GF-D8 (cell line): ENCODE data around the gene NTNG1.

Experiments used
- DNase-seq: peaks from one replicate; lab custom pipeline; 2025; lab: John Stamatoyannopoulos, UW

Gene NTNG1

GRCh38 chr1:107405236-107405635 is 264.4 kb downstream of the NTNG1 start:
- no peak for DNase-seq

GRCh38 chr1:107407011-107407410 is 266.2 kb downstream of the NTNG1 start:
- no peak for DNase-seq

- DNase-seq, result no peak
Observed at GRCh38 chr1:107413546-107413945, 272.7 kb downstream of the NTNG1 start.

- DNase-seq, result no peak
Observed at GRCh38 chr1:107413951-107414350, 273.1 kb downstream of the NTNG1 start.

- no peak for DNase-seq
Observed at GRCh38 chr1:107414550-107414949, 273.7 kb downstream of the NTNG1 start.

GRCh38 chr1:107415241-107415640 is 274.4 kb downstream of the NTNG1 start:
- no peak for DNase-seq

GRCh38 chr1:107419003-107419402 is 278.2 kb downstream of the NTNG1 start:
- no peak for DNase-seq

- DNase-seq, result no peak
Observed at GRCh38 chr1:107422901-107423300, 282.1 kb downstream of the NTNG1 start.

- no peak for DNase-seq
Observed at GRCh38 chr1:107430540-107431228, 289.8 kb downstream of the NTNG1 start.

- DNase-seq, result no peak
Observed at GRCh38 chr1:107432108-107432507, 291.3 kb downstream of the NTNG1 start.

- no peak for DNase-seq
Observed at GRCh38 chr1:107433068-107433467, 292.2 kb downstream of the NTNG1 start.

GRCh38 chr1:107433635-107434360 is 293.0 kb downstream of the NTNG1 start:
- no peak for DNase-seq

GRCh38 chr1:107434361-107434693 is 293.5 kb downstream of the NTNG1 start:
- DNase-seq, result no peak

- DNase-seq, result no peak
Observed at GRCh38 chr1:107436552-107437241, 295.9 kb downstream of the NTNG1 start.

- DNase-seq, result no peak
Observed at GRCh38 chr1:107439567-107439966, 298.7 kb downstream of the NTNG1 start.

GRCh38 chr1:107442551-107442950 is 301.7 kb downstream of the NTNG1 start:
- DNase-seq, result no peak

- DNase-seq, result no peak
Observed at GRCh38 chr1:107443027-107443426, 302.2 kb downstream of the NTNG1 start.

GRCh38 chr1:107443860-107444259 is 303.0 kb downstream of the NTNG1 start:
- no peak for DNase-seq

- no peak for DNase-seq
Observed at GRCh38 chr1:107444302-107444701, 303.5 kb downstream of the NTNG1 start.

- no peak for DNase-seq
Observed at GRCh38 chr1:107449326-107449725, 308.5 kb downstream of the NTNG1 start.

- DNase-seq, result no peak
Observed at GRCh38 chr1:107450899-107451664, 310.2 kb downstream of the NTNG1 start.

GRCh38 chr1:107451715-107452114 is 310.9 kb downstream of the NTNG1 start:
- DNase-seq, result no peak
